Keratinocyte (primary cell): Measurements from ENCODE around the gene SPIRE1. TPM values are rescaled to one million over a fixed set of nuclear protein-coding genes. Genes with fewer than 3 reads are reported as not detected.

ENCODE experiments used
- DNase-seq: peaks from one replicate; pipeline ENCODE4 v3.0.0-alpha.2; 2011; ENCODE audit warnings: low read depth, missing footprints, low spot score
- FAIRE-seq: peaks from 2 replicates; lab custom pipeline; 2011; peaks lifted over from hg19 to GRCh38; lab: Jason Lieb, UNC
- H2AFZ ChIP-seq: 2 replicates; pipeline ENCODE4 v1.6.0; 2012; ENCODE audit warnings: low read length, control low read depth, inconsistent platforms; ENCODE audit not compliant: control insufficient read depth
- H3K27ac ChIP-seq: 2 replicates; pipeline ENCODE4 v1.5.1; 2011; ENCODE audit warnings: low read length; ENCODE audit not compliant: control insufficient read depth, insufficient read depth
- H3K27me3 ChIP-seq: 3 replicates; pipeline ENCODE4 v1.6.0; 2011; ENCODE audit warnings: low read length; ENCODE audit not compliant: control insufficient read depth, insufficient read depth; ENCODE audit errors: extremely low read depth
- H3K36me3 ChIP-seq, 2 experiments: 2 replicates in 1 of 2; 3 replicates in 1 of 2; pipeline ENCODE4 v1.5.1; 2011; ENCODE audit warnings: low read length in 2 of 2, mild to moderate bottlenecking in 1 of 2; ENCODE audit not compliant: control insufficient read depth in 2 of 2, insufficient read depth in 2 of 2; ENCODE audit errors: extremely low read depth in 1 of 2
- H3K4me1 ChIP-seq: 3 replicates; pipeline ENCODE4 v1.5.1; 2011; ENCODE audit warnings: low read length; ENCODE audit not compliant: control insufficient read depth, insufficient read depth; ENCODE audit errors: extremely low read depth
- H3K4me2 ChIP-seq: 3 replicates; pipeline ENCODE4 v1.6.0; 2011; ENCODE audit warnings: low read depth, low read length; ENCODE audit not compliant: control insufficient read depth, insufficient read depth; ENCODE audit errors: extremely low read depth
- H3K4me3 ChIP-seq, 3 experiments: fragments of 200-600 bp in 1 of 3; sonication (generic) in 1 of 3; 2 replicates in 2 of 3; 3 replicates in 1 of 3; pipeline ENCODE4 v1.5.1; 2011 to 2016; ENCODE audit warnings: low read length in 3 of 3, mild to moderate bottlenecking in 3 of 3, control low read depth in 2 of 3, inconsistent platforms in 1 of 3, low read depth in 1 of 3, mixed read lengths in 1 of 3, mixed run types in 1 of 3, moderate library complexity in 1 of 3; ENCODE audit not compliant: control insufficient read depth in 2 of 3, insufficient read depth in 2 of 3; ENCODE audit errors: extremely low read depth in 1 of 3
- H3K79me2 ChIP-seq: 2 replicates; pipeline ENCODE4 v1.6.0; 2012; ENCODE audit warnings: low read length; ENCODE audit not compliant: control insufficient read depth, insufficient read depth
- H3K9ac ChIP-seq: 3 replicates; pipeline ENCODE4 v1.6.0; 2011; ENCODE audit warnings: low read length; ENCODE audit not compliant: control insufficient read depth, insufficient read depth; ENCODE audit errors: extremely low read depth
- H3K9me1 ChIP-seq: 3 replicates; pipeline ENCODE4 v1.6.0; 2011; ENCODE audit warnings: low read length; ENCODE audit not compliant: control insufficient read depth, insufficient read depth; ENCODE audit errors: extremely low read depth
- H3K9me3 ChIP-seq: 2 replicates; pipeline ENCODE4 v1.5.1; 2012; ENCODE audit warnings: low read depth, low read length; ENCODE audit not compliant: control insufficient read depth
- H4K20me1 ChIP-seq: 3 replicates; pipeline ENCODE4 v1.6.0; 2011; ENCODE audit warnings: low read length; ENCODE audit not compliant: control insufficient read depth, insufficient read depth; ENCODE audit errors: extremely low read depth
- CTCF ChIP-seq, 3 experiments: IDR thresholded peaks in 1 of 3; conservative IDR thresholded peaks in 1 of 3; optimal IDR thresholded peaks in 1 of 3; 2 replicates in 2 of 3; 3 replicates in 1 of 3; pipeline versions ENCODE3 to v1.5.1; 2011; ENCODE audit warnings: low read length in 3 of 3, mild to moderate bottlenecking in 3 of 3, moderate library complexity in 2 of 3, control low read depth in 1 of 3, inconsistent platforms in 1 of 3; ENCODE audit not compliant: insufficient read depth in 2 of 3; ENCODE audit errors: extremely low read depth in 1 of 3
- EZH2 ChIP-seq: IDR thresholded peaks from one replicate; pipeline ENCODE4 v1.6.1; 2012; ENCODE audit warnings: inconsistent platforms, mild to moderate bottlenecking, low read length, moderate library complexity
- dilution Hi-C: fragments of 300-500 bp; cut with MboI; formaldehyde crosslinking; loops from one replicate; pipeline ENCODE4 v1.7.0; 2020; ENCODE audit warnings: low sequenced_read_pairs; ENCODE audit not compliant: extremely low pct_ligation_motif_present
- polyA plus RNA-seq, 5 experiments: library from polyadenylated mRNA; depleted of rRNA in 3 of 5; stranded (reverse) in 3 of 5; stranded (forward) in 1 of 5; unstranded in 1 of 5; fragments of >200 nt; gene quantifications; 1 replicate in 1 of 5; 2 replicates in 3 of 5; 3 replicates in 1 of 5; pipeline versions ENCODE4 v1.2.1 to v1.2.3, GENCODE V29; 2011 to 2012; ENCODE audit warnings: missing spikeins in 2 of 5, low read depth in 1 of 5, low replicate concordance in 1 of 5

The SPIRE1 gene
- polyA plus RNA-seq, 1 donor (not counting 4 experiments of a cell fraction or from before 2014, with no cell fraction given) = 20.6 TPM

- Histone ChIP-seq H3K4me1 (no peaks in the 10 kb centered on the region), H3K9me3 (no peaks in the 10 kb centered on the region), H3K79me2 (no peaks in the 10 kb centered on the region), H3K36me3 (peaks cover 6 to 7% of the 10 kb centered on the region in 2 experiments), H4K20me1 (no peaks in the 10 kb centered on the region), H3K9ac (no peak overlapping the region), H3K4me3 (no peak overlapping the region), H3K9me1 (no peaks in the 10 kb centered on the region), H3K27ac (no peak overlapping the region), H3K4me2 (no peak overlapping the region), H3K27me3 (no peaks in the 10 kb centered on the region), H2AFZ (no peak overlapping the region)
- no peak for TF ChIP-seq EZH2
- TF ChIP-seq CTCF (optimal IDR thresholded peaks at IDR 0.05 in 1 of 3, IDR thresholded peaks at IDR 0.05 in 1 of 3, conservative IDR thresholded peaks at IDR 0.05 in 1 of 3; ENCODE audit: extremely low read depth in 1 of 3, insufficient read depth in 2 of 3, low read length in 3 of 3) = no peak
- DNase-seq (no peak), FAIRE-seq (no peak)
- dilution Hi-C loops = no loop called here
Measured at GRCh38 chr18:12460874-12461273, 197.0 kb downstream of the SPIRE1 start.

- H4K20me1 ChIP-seq = no peaks in the 10 kb centered on the region
- H3K79me2 ChIP-seq = no peaks in the 10 kb centered on the region
- H3K4me3 ChIP-seq = no peak overlapping the region
- no peak overlapping the region for H2AFZ ChIP-seq
- no peak for TF ChIP-seq EZH2
- no peak for TF ChIP-seq CTCF (optimal IDR thresholded peaks at IDR 0.05 in 1 of 3, IDR thresholded peaks at IDR 0.05 in 1 of 3, conservative IDR thresholded peaks at IDR 0.05 in 1 of 3; ENCODE audit: extremely low read depth in 1 of 3, insufficient read depth in 2 of 3, low read length in 3 of 3)
- DNase-seq = no peak
- no peaks in the 10 kb centered on the region for H3K9me3 ChIP-seq
- H3K4me1 ChIP-seq = no peaks in the 10 kb centered on the region
- H3K27ac ChIP-seq = no peak overlapping the region
- no peak overlapping the region for H3K9ac ChIP-seq
- FAIRE-seq = no peak
- no peaks in the 10 kb centered on the region for H3K27me3 ChIP-seq
- dilution Hi-C loops = no loop called here
- peaks cover 5 to 6% of the 10 kb centered on the region in 2 experiments for H3K36me3 ChIP-seq
- H3K4me2 ChIP-seq = no peak overlapping the region
- H3K9me1 ChIP-seq = no peaks in the 10 kb centered on the region
Measured at GRCh38 chr18:12458771-12459170, 199.1 kb downstream of the SPIRE1 start.
